GM23248 (cell line): Measurements from ENCODE around the gene LTF. TPM values are rescaled to one million over a fixed set of nuclear protein-coding genes. Genes with fewer than 3 reads are reported as not detected.

ENCODE experiments used
- DNase-seq: peaks from one replicate; pipeline ENCODE4 v3.0.0-alpha.2; 2015
- H2AFZ ChIP-seq: fragments of 200-600 bp; sonication (generic); 2 replicates; pipeline ENCODE4 v1.6.1; 2016; ENCODE audit warnings: antibody characterized with exemption
- H3F3A ChIP-seq: fragments of 200-600 bp; sonication (generic); 2 replicates; pipeline ENCODE4 v1.6.1; 2016; ENCODE audit warnings: mild to moderate bottlenecking, antibody characterized with exemption, mixed run types; ENCODE audit not compliant: insufficient read depth
- H3K27ac ChIP-seq: fragments of 200-600 bp; sonication (generic); 2 replicates; pipeline ENCODE4 v1.5.1; 2016; ENCODE audit warnings: mild to moderate bottlenecking
- H3K27me3 ChIP-seq: fragments of 200-600 bp; sonication (generic); replicated peaks from 2 replicates; pipeline ENCODE4 v1.6.1; 2016; ENCODE audit warnings: mild to moderate bottlenecking; ENCODE audit not compliant: insufficient read depth
- H3K36me3 ChIP-seq: fragments of 200-600 bp; sonication (generic); 2 replicates; pipeline ENCODE4 v1.6.1; 2016; ENCODE audit warnings: low read depth, mild to moderate bottlenecking
- H3K4me1 ChIP-seq: fragments of 200-600 bp; sonication (generic); 2 replicates; pipeline ENCODE4 v1.6.1; 2016; ENCODE audit warnings: mild to moderate bottlenecking; ENCODE audit not compliant: insufficient read depth
- H3K4me2 ChIP-seq: fragments of 200-600 bp; sonication (generic); one replicate; pipeline ENCODE4 v1.6.1; 2016; ENCODE audit warnings: mild to moderate bottlenecking; ENCODE audit not compliant: unreplicated experiment
- H3K4me3 ChIP-seq: fragments of 200-600 bp; sonication (generic); 2 replicates; pipeline ENCODE4 v1.5.1; 2016; ENCODE audit warnings: mild to moderate bottlenecking
- H3K79me2 ChIP-seq: fragments of 200-600 bp; sonication (generic); 2 replicates; pipeline ENCODE4 v1.6.1; 2016; ENCODE audit warnings: mild to moderate bottlenecking; ENCODE audit not compliant: insufficient read depth
- H3K9ac ChIP-seq: fragments of 200-600 bp; sonication (generic); 2 replicates; pipeline ENCODE4 v1.6.1; 2016; ENCODE audit warnings: mild to moderate bottlenecking
- H3K9me2 ChIP-seq: fragments of 200-600 bp; sonication (generic); 2 replicates; pipeline ENCODE4 v1.6.1; 2016; ENCODE audit warnings: mixed run types, mild to moderate bottlenecking, moderate library complexity; ENCODE audit not compliant: insufficient read depth
- H3K9me3 ChIP-seq: fragments of 200-600 bp; sonication (generic); one replicate; pipeline ENCODE4 v1.6.1; 2017; ENCODE audit warnings: low read depth
- H4K20me1 ChIP-seq: fragments of 200-600 bp; sonication (generic); 2 replicates; pipeline ENCODE4 v1.6.0; 2016; ENCODE audit not compliant: insufficient read depth
- EZH2 ChIP-seq: fragments of 200-600 bp; sonication (generic); IDR thresholded peaks from 2 replicates; pipeline ENCODE4 v1.6.1; 2018; ENCODE audit warnings: antibody characterized with exemption, mild to moderate bottlenecking; ENCODE audit not compliant: insufficient read depth, poor library complexity, severe bottlenecking
- EZH2phosphoT487 ChIP-seq: fragments of 200-600 bp; sonication (generic); IDR thresholded peaks from 2 replicates; pipeline ENCODE4 v1.6.1; 2018; ENCODE audit warnings: antibody characterized with exemption, moderate library complexity, mild to moderate bottlenecking, low read depth; ENCODE audit not compliant: insufficient read depth
- WGBS, 2 experiments: methylation state at CpG; one replicate each; pipeline ENCODE4 v1.1.6; 2015 to 2017; ENCODE audit warnings: low lambda C conversion rate in 2 of 2, low coverage in 1 of 2; ENCODE audit errors: missing lambda C conversion rate in 2 of 2; 5-methylcytosine and 5-hydroxymethylcytosine counted together
- in situ Hi-C: fragments of 300-500 bp; cut with MboI; formaldehyde crosslinking; loops from 2 replicates; pipeline ENCODE4 v1.15.0; 2020
- polyA plus RNA-seq: library from polyadenylated mRNA; unstranded; fragments of >200 nt; fragmentation: Nextera tagmentation; extraction: Ambion mirVana; gene quantifications from 2 replicates; pipeline ENCODE4 v1.2.1, GENCODE V29; 2016
- total RNA-seq: library from RNA; depleted of rRNA; stranded (reverse); fragments of >200 nt; shearing (Covaris generic); gene quantifications from 2 replicates; pipeline ENCODE4 v1.2.3, GENCODE V29; 2014

LTF gene
- total and polyA plus RNA-seq, 2 experiments from 2014 or later = not detected

GRCh38 chr3:46471371-46471914 lies 6.7 kb upstream of the LTF start:
- no peak overlapping the region for H3K4me3 ChIP-seq
- no peaks in the 10 kb centered on the region for H3K9me3 ChIP-seq
- H3K36me3 ChIP-seq = no peaks in the 10 kb centered on the region
- no peaks in the 10 kb centered on the region for H3K4me1 ChIP-seq
- no peak overlapping the region for H2AFZ ChIP-seq
- H3K27me3 ChIP-seq = peaks cover 20% of the 10 kb centered on the region
- no peak overlapping the region for H3K4me2 ChIP-seq
- no peaks in the 10 kb centered on the region for H4K20me1 ChIP-seq
- WGBS, 2 experiments = 58 to 63% methylated on average over 5 of the region's 5 CpGs
- no peak for DNase-seq
- no peak overlapping the region for H3K27ac ChIP-seq
- no peak overlapping the region for H3K9ac ChIP-seq
- TF ChIP-seq EZH2 = no peak
- no peak for TF ChIP-seq EZH2phosphoT487
- no peaks in the 10 kb centered on the region for H3K79me2 ChIP-seq
- no peaks in the 10 kb centered on the region for H3K9me2 ChIP-seq
- in situ Hi-C loops = no loop called here
- no peaks in the 10 kb centered on the region for H3F3A ChIP-seq

- TF ChIP-seq EZH2 (no peak), EZH2phosphoT487 (no peak)
Observed at GRCh38 chr3:46470831-46471230, 6.1 kb upstream of the LTF start.

GRCh38 chr3:46469680-46470357 lies 5.1 kb upstream of the LTF start:
- H2AFZ ChIP-seq = no peak overlapping the region
- DNase-seq = no peak
- H3K9me2 ChIP-seq = no peaks in the 10 kb centered on the region
- H3K4me3 ChIP-seq = no peak overlapping the region
- 16 to 24% methylated on average over 3 of the region's 3 CpGs for WGBS, 2 experiments
- no peaks in the 10 kb centered on the region for H3K9me3 ChIP-seq
- no peaks in the 10 kb centered on the region for H4K20me1 ChIP-seq
- in situ Hi-C loops = no loop called here
- H3K27ac ChIP-seq = no peak overlapping the region
- H3F3A ChIP-seq = no peaks in the 10 kb centered on the region
- no peak for TF ChIP-seq EZH2
- TF ChIP-seq EZH2phosphoT487 = no peak
- peaks cover 33% of the 10 kb centered on the region for H3K27me3 ChIP-seq
- H3K4me1 ChIP-seq = no peaks in the 10 kb centered on the region
- H3K9ac ChIP-seq = no peak overlapping the region
- no peaks in the 10 kb centered on the region for H3K79me2 ChIP-seq
- no peak overlapping the region for H3K4me2 ChIP-seq
- no peaks in the 10 kb centered on the region for H3K36me3 ChIP-seq

More at GRCh38 chr3:46470831-46471230, 6.1 kb upstream of the LTF start:
- H3F3A ChIP-seq = no peaks in the 10 kb centered on the region
- no peak overlapping the region for H3K4me2 ChIP-seq
- H3K79me2 ChIP-seq = no peaks in the 10 kb centered on the region
- H3K9me3 ChIP-seq = no peaks in the 10 kb centered on the region
- H2AFZ ChIP-seq = no peak overlapping the region
- no peaks in the 10 kb centered on the region for H3K9me2 ChIP-seq
- in situ Hi-C loops = no loop called here
- H3K4me1 ChIP-seq = no peaks in the 10 kb centered on the region
- no peak overlapping the region for H3K4me3 ChIP-seq
- no peaks in the 10 kb centered on the region for H4K20me1 ChIP-seq
- no peak for DNase-seq
- H3K27ac ChIP-seq = no peak overlapping the region
- 64 to 68% methylated on average over 4 of the region's 4 CpGs for WGBS, 2 experiments
- no peaks in the 10 kb centered on the region for H3K36me3 ChIP-seq
- H3K9ac ChIP-seq = no peak overlapping the region
- peaks cover 25% of the 10 kb centered on the region for H3K27me3 ChIP-seq

GRCh38 chr3:46468753-46469600 lies 4.3 kb upstream of the LTF start:
- no peak for TF ChIP-seq EZH2phosphoT487
- no peak for TF ChIP-seq EZH2
- H3K36me3 ChIP-seq = no peaks in the 10 kb centered on the region
- H2AFZ ChIP-seq = no peak overlapping the region
- no peak overlapping the region for H3K9ac ChIP-seq
- peaks cover 33% of the 10 kb centered on the region for H3K27me3 ChIP-seq
- H4K20me1 ChIP-seq = no peaks in the 10 kb centered on the region
- no peaks in the 10 kb centered on the region for H3K9me2 ChIP-seq
- DNase-seq = no peak
- H3K4me1 ChIP-seq = no peaks in the 10 kb centered on the region
- no peaks in the 10 kb centered on the region for H3K9me3 ChIP-seq
- no peaks in the 10 kb centered on the region for H3F3A ChIP-seq
- in situ Hi-C loops = no loop called here
- no peak overlapping the region for H3K4me2 ChIP-seq
- H3K4me3 ChIP-seq = no peak overlapping the region
- no peak overlapping the region for H3K27ac ChIP-seq
- 60 to 70% methylated on average over 6 of the region's 6 CpGs for WGBS, 2 experiments
- no peaks in the 10 kb centered on the region for H3K79me2 ChIP-seq
